IPS DF 4.7 (cell line): ENCODE results near the gene C3orf18.

ENCODE experiments used
- DNase-seq: peaks from one replicate; pipeline ENCODE4 v3.0.0-alpha.2; 2013; ENCODE audit warnings: low spot score; ENCODE audit errors: extremely low read depth

Gene C3orf18

DNA sequence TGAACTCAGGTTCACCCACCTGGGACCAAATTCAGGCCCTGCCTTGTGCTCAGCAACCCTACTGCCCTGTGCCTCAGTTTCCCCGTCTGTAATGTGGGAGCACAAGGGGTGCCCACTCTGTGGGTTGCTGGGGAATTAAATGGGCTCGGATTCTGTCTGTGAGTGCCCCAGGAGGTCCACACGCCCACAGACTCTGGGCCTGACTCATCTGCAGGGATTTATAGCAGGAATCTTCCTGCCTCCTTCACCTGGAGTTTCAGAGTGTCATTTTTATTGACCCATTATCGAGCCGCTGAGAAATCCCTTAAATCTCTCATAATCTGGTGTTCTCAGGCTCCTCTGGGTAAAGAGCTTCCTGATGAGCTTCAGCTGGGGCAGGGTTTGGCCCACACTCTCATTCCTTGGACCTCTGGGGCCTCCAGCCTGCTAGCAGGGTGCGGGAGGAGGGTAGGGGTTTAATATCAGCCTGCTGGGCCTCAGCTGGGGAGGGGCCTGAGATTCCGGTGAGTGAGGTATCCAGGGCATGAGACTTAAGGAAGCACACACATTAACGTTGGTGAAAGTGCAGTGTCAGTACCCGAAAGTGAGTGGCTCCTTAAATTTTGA lies 16.4 kb downstream of the C3orf18 start:
- DNase-seq = no peak

DNA sequence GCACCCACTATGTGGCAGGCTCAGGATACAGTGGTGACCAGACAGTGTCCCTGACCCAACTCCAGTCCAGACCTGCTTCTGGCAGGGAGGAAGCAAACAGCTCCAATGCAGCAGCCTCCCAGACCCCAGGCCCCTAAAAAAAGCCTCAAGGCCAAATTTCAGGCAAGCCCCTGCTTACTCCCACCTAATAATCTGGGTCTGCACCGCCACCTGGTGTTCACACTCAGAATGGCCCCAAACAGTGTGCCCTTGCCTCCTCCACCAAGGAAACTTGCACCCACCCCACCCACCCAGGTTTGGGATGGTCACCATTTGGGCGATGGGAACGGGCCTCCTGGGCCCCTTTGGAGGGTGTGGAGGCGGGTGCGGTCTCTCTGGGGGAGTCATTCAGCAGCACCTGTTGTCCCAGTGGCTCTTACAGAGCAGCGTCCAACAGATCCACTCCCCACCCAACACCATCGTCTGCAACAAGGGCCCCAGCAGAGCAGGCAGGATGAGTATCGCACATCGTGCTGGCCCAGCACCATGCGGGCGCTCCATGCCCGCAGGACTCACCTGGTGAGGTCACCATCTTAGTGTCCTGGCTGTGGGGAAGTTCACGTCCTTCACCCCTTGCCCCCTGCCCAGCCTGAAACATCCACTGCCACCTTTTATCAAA lies 17.3 kb downstream of the C3orf18 start:
- DNase-seq = no peak

DNA sequence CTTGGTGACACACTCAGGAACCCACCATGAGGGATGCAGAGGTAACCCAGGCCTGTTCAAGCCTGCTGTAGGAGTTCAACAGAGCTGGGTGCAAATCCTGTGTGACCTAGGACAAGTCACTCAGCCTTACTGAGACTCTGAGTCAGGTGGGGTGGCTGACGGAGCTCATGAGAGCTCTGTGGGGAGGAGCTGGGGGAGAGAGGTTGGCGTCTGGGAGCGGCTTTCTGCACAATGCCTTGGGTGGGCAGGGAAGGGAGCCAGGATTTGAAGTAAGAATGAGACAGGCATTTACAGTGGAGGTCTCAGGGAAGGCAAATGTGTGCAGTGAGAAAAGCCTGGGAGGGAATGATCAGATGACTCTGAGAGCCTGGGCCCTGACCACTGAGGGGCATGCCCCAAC lies 18.3 kb downstream of the C3orf18 start:
- no peak for DNase-seq

DNA sequence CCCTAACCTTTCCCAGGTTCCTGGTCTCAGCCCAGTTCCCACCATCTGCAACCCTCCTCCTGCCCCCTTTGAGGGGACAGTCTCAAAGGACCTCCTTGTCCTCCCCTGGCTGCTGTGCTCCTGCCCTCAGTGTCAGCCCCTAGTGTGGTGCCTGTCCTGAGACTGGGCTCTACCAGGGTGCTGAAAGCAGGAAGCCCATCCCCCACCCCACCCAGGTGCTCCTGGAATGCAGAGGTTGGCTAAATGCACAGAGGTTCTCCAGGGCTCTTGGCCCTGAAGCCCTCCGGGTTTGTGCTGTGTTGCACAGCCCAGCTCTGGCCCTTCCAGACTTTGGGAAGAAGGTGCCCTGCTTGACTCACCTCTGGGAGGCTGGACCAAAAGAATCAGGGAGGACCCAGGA lies 21.8 kb downstream of the C3orf18 start:
- DNase-seq = no peak

DNA sequence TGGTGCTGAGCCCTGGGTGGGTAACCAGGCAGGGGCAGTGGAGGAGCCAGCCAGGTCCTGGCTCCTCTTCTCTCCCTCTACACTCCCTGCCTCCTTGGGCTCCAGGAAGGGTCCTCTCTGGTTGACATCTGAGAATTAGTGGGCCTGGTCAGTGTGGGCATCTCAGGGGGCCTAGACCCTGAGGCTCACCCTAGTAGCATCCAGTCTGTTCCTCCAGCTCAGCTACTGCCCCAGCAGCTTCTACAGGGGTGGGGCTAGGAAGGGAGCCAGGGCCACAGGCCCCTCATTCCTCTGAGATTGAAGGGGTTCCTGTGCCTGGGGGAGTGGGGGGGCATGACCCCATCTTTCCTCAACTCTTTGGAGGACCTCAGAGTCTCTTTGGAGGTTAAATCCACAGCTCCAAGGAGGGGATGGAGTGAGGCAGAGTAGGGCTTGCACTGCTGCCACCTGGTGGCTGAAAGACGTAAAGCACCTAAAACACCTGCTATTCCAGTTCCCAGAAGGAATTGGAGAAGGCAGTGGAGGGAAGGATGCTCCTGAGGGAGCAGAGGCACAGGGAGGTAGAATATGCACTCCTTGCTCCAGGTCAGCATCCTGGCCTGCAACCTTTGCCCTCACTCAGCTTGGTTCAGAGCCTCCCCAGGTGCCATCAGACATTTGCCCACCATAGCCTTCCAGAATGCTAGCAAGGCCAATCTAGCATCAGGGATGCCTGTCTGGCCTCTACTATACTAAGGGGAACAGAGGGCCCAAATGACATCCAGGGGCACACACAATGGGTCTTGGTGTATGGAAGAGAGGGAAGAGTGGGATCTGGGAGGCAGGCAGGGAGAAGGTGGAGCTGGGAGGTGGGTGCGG lies 25.1 kb downstream of the C3orf18 start:
- DNase-seq = peak; percentile 71

DNA sequence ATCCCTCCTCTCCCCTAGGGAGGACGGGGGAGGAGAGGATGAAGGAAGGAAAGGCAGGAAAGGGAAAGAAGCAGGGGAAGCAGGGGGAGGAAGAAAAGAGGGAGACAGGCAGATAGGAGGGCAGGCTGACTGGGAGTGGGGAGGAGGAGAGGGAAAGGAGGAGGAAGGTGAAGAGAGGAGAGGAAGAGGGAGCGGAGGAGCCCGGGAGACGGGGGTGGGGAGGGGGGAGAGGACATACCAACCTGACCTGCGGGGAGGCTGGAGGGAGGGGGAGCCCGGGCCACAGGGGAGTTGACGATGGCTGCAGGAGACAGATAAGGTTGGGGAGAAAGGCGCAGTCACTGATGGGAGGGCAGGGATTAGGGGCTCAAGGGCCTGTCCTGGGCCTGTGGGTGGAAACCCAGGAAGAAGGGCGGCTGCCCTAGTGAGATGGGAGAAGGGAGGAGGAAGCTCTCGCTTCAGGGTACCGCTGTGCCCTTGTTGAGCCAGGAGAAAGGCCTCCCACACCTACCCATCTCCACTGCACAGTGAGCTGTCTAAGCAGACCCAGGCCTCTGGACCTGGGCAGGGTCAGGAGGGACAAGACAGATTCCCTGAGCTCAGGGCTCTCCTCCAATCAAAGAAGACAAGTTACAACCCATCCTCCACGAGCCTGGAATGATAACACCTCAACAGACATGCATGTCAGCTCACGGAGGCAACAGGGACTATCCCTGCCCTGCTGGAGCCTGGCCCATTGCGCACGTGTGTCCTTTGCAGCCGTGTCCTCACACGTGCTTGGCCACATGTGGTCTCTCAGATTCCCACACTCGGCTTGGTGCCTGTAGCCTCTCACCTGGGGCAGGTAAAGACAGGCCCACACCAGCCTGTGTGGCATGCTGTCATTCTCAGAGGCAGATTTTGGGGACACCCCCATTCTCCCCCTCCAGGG lies 27.9 kb downstream of the C3orf18 start:
- DNase-seq = no peak

DNA sequence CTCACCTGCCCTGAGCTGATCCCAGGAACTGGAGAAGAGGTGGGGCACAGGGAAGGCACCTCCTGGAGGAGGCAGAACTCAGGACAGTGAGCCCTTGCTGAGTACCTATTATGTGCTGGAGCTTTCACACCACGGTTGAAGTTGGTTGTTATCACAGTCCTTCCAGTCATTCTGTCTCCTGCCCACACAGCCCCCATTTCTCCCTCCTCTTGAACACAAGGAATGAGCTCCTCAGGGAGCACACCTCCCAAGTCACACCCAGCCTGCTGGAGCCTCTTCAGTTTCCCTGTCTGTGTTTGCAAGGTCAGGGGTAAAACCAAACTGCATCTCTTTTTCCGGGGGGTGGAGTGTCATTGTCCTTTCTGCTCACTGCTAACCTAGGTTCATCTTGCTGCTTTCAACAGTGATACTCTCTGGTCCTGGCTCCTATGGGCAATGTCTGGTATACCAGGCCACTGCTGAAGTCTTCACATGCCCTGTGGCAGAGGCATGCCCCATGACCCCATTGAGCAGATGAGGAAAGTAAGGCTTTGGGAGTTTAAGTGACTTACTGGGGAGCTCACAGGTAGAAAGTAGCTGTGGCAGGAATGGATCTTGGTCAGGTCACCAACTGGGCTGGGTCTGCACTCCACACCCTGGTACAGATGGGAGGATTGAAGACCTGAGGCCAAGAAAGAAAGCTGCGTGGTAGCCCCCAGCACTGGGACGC lies 30.0 kb downstream of the C3orf18 start:
- DNase-seq = no peak

DNA sequence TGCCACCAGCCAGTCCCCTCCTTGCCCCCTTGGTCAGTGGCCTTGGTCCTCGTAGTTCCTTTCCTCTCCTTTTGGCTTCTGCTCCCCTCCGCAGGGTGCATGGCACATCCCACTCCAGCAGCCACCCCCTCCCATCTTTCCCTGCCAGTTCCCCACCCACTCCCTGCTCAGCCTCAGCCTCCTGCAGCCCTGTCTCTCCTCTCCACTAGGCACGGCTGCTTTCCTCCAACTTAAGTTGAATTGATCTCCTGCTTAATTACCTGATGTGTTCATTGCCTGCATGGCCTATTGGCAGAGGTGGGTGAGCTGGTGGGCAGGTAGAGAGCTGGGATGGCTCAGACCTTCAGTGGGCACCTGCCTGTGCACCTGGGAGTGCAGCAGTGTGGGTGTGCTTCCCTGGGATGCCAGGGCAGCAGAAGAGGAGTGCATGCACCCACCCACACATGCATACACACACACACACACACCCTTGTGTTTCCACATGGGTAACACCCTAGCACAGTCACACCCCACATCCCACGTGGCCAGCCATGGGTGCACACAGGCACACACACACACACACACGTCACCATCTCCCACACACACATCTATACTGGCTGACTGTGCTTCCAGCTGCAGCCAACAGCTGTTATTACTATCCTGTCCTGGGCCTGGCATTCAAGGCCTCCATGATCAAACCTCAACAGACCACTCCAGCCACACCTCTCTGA lies 30.9 kb downstream of the C3orf18 start:
- DNase-seq = no peak

DNA sequence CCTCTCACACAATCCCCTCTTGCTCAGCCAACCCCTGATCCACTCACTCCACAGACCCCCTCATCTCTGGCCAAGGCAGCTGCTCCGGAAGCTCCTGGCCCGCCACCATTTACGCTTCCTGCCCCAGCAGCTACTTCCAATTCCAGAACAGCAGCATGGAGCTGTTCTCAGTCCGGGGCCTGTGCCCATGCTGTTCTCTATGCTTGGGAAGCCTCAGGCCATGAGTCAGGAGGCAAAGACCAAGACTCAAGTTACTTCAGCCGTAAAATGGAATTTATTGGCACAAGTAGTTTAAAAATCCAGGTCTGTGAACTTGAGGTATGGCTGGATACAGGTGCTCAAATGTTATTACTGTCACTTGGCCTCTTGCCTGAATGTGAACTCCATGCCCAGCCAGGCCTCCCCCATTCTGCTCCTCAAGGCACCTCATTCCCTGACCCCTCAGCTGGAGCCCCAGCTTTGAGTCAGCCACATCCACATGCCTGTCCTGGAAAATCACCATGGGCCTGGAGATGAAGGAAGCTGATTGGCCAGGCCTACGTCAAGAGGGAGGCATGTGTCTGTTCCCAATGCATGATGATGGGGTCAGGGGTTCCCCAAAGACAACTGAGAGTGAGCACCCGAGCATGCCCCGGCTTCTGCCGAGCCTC lies 32.7 kb downstream of the C3orf18 start:
- no peak for DNase-seq

DNA sequence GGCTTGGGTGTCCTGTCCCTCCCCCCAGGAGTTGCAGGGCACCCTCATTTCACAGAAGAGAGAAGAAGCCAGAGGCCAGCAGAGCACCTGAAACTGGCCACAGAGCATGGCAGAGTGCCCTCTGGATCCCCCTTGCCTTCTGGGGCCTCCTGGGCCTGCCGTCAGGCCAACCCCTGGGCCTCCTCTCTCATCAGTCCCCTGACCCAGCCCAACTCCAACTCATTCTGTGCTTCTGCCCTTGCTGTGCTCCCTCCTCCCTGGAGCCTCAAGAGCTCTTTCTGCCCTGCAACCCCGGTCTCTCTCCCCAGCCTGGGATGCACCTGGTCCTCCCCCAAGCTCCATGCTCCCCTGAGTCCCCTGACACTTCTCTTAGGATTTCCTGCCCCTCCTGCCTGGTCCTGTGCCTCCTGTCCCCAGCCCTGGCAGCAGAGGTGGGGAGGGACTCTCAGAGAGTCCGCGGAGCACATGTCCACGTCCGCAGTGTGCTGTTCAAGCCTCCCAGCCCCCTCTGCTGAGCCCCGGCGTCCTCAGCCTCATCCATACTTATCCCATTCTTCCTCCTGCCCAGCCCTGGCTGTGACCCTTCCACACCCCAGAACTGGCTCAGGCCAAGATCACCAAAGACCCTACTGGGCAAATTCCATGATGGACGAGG lies 33.6 kb downstream of the C3orf18 start:
- DNase-seq = no peak

DNA sequence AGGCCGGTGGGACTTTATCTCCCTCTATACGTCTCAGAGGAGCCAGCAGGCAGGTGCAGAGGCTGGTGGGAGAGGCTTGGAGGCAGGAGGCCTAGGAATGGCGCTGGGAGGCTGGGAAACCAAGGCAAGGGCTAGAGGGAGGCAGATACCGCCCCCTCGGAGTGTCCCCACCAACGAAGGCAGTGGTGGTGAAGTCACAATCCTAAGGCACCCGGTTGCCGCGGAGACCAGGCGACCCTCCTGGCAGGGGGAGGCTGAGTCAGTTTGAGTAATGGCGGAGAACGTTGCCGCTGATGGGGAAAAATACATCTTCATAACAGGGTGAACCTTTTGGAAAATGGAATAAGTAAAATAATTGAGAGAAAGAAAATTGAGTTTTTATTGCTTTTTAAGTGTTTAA lies 34.2 kb downstream of the C3orf18 start:
- DNase-seq = no peak

DNA sequence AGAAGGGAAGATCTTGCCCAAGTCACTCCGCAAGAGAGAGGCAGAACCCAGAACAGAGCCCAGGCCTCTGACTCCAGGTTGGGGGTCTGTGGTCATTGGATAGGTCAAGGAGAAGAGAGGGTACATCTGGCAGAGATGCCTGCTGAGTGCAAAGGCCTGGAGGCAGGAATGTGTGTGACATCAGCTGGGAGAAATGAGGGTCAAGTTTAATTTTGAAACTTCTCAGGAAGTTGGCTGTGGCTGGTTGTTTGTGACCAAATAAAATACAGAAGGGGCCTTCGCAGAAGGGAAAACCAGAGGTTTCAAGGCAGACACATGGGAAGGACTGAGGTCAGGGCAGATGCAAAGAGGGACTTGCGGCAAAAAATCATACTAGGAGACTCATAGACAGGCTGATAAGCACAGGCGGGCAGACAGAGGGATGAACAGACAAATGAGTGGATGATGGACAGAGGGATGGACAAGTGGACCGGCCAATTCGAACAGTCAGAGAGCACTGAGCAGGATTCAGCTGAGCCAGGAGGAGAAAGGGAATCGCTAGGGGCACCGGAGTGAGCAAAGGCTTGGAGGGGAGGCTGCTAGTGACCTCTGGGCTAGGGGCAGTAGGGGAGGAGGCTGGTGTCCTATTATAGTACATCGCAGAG lies 35.4 kb downstream of the C3orf18 start:
- DNase-seq = no peak

DNA sequence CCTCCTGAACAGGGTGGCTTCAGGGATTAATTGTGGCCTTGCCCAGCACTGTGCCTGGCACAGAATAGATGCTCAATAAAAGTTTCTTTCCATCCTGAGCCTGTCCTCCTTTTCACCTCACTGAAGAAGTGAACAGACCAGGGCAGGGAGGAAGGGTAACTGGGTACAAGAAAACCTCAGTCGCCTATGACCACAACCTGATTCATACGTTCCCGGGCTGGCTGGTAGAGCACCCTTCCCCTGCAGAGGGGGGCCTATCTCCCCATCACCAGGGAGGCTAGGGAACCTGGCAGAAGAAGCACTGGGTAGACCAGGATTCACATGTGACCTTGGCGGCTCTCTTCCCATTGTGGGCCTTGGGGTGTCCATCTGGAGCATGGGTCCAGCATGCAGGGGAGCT lies 36.3 kb downstream of the C3orf18 start:
- no peak for DNase-seq

DNA sequence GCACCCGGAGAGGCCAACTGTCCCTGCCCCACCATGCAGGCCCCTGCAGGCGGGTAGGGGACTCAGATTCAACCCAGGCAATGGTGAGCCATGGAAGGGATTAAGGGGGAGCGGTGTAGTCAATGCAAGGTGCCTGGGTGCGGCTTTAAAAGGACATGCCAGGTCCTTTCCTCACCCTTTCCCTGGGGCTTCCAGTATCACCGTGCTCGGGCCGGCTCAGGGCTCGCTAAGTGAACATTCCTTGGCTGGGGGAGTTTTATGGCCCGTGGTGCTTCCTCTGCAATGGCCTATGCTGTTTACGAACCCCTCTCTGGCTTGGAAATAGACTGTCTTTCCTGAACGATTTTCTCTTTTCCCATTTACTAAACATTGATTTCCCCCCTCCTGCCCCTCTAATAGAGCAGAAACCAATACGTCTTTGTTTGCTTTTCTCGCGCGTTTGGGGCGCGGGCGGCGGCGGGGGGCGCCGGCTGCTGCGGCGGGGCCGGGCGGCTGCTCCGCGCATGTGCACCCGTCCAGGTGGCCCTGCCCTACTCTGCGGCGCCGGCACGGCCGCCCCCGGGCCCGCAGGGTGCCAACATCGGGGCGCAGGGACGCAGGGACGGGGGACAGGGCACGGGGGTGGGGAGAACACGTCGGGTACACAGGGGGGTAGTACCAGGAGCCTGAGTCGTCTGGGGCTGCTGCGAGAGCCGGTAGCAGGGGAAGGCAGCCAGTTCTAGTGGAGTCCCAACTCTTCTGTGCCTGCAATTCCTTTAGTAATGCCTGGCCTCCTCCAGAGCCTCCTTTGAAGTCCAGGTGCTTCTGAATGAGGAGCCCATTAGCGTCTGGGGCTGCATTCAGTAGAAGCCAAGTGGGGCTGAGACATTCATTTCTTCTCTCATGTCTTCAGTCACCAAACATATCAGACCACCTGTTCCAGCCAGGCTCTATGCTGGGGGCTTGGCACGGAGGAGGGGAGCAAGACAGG lies 37.3 kb downstream of the C3orf18 start:
- DNase-seq = no peak

DNA sequence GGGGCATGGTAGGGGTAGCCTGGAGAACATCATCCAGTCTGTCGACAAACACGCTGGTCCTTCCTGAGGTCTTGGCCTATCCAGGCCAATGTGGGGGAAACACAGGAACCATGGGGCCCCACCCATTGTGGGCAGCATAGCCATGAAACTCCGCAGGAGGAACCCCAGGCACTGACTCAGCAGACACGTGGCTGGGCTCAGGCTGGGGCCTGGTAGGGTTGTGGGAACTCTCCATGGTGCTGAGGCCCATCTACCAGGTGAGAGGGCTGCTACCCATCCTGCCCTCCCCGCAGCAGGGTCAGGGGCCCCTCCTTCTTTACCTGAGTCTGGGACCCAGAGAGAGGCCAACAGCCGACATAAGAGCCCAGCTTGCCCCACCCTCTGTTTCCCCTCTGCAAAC lies 41.6 kb downstream of the C3orf18 start:
- DNase-seq = no peak

DNA sequence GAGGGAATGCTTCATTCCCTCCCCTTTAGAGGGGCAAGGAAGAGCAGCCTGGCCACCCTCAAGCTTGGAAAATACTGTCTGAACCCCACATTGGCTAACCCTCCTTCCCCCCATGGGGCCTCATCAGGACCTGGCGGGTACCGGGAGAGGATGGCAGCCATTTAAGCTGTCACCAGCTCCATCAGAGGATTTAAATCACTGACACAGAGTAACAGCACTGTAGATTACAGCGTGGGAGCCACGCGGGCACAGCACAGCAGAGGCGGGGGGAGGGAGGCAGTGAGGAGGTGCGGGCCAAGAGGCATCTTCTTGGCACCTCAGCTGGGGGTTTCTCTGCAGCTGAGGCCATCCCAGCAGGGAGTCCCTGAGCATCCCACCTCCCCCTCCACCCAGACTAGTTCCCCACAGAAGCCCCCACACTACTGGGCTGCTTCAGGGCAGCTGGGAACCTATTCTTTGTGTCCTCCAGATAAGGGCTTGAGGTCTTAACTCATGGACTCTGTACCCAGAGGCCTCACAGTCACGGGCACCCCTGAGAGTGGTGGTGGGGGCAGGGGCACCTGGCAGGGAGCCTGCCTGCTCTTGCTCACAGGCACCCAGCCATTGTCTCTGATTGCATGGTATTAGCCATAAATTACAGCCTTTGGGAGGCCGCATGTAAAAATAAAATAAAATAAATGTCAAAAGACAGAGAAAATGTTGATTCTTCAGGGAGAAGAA lies 42.2 kb downstream of the C3orf18 start:
- DNase-seq = no peak

DNA sequence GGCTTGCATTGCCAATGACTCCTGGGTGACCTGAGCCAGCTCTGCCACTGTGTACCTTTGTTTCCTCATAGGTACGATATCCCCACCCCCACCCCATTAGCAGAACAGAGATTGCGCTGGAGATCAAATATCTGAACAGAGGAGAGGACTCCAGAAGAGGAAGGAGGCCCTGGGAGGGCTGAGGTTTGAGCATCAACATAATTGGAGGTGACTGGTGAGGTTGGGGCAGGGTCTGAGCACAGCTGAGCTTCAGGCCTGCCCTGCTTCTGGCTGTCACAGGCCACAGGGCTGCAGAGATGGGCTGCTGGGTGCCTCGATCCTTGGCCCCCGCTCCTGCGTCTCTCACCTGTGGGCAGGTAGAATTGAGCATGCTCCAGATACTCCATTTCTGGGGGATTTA lies 42.8 kb downstream of the C3orf18 start:
- DNase-seq = no peak
